IPS DF 19.7 (cell line): Measurements from ENCODE around the gene DCDC2.
"Not testable (repeated sequence)": the region's sequence is repeated elsewhere in the genome, so short reads cannot be mapped to it uniquely, and the experiment has no call there.

Experiments used
- DNase-seq: peaks from one replicate; pipeline ENCODE4 v3.0.0-alpha.2; 2013; ENCODE audit warnings: low read depth, low spot score

Gene DCDC2

DNA sequence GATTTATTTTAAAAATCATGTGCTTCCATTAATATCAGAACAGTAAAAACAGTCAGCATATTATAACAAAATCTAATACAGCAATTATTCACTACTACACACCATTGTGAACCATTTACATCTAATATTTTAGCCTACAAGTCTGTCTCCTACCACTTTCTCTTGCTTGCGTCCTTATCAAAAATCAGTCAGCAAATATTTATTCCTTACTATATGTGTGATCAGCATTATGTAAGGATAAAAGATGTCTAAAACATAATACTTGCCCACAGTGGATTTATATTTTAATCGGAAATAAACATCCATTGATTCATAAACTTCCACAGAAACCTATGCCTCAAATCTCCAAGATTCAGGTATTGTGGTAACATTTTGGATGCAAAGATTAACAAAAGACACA, 132.0 kb downstream of the DCDC2 start:
- no peak for DNase-seq

DNA sequence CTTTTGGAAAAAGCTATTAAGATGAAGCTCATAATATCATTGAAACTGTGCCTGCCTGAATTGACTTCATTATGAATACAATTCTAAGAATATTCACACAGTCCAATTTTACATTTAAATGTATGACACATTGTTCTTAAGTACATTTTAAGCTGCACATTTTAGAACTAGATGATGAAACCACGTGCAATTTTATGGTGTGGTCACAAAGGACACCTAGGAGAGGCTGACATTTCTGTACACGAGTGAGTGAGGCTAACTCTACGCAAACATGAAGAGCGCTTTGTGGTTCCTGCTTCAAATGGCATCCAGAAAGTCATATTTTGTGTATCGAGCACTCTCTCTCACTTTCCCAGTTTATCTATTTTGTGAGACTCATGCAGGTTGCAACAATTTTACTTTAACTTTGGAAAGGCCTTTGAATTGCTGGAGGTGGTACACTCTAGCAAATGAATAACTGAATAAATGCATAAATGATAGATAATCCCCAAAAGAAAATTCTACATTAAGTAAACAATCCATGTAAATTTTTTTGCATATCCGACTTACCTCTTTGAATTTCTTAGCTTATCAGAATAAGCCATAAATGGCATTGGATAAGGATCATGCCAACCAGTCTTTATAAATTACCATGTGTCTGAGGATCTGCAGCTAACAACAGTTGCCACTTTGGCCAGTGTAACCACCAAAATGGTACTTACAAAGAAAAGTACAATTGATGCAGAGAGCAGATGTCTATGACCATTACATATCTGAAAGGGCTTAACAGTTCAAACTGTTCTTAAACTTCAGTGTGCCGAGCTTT, 134.5 kb downstream of the DCDC2 start:
- no peak for DNase-seq

DNA sequence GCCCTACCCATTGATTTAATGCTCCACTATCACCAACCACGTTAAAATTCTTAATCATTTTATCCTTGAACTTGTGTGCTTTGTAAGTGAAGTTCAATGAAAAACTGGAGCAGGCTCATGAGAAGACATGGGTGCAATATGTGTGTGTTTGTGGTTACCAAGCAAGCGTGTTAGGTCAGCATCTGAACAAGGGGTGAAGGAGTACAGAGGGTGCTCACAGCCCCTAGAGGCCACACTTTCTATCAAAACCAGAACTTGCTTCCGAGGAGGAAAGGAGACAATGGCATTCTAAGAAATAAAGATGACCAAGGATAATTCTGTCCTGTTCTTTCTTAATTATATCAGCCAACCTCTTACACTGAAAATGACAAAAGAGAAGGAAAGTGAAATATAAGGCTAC, 138.2 kb downstream of the DCDC2 start:
- no peak for DNase-seq

DNA sequence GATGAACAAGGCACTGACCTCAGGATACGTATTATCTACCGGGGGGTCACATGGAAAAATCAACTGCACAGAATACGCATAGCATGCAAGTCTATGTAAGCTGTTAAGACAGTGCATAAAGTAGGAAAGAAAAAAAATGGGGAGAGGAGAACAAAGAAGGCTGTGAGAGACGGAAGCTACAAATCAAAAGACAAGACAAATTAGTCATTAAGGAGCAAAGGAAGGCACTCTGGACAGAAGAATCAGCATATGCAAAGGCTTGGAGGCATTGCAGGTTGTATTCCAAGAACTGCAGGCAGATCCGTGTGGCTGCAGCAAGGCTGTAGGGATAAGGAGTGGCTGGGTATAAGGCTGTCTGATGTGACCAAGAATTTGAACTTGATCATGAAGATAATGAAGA, 142.9 kb downstream of the DCDC2 start:
- DNase-seq, result no peak

DNA sequence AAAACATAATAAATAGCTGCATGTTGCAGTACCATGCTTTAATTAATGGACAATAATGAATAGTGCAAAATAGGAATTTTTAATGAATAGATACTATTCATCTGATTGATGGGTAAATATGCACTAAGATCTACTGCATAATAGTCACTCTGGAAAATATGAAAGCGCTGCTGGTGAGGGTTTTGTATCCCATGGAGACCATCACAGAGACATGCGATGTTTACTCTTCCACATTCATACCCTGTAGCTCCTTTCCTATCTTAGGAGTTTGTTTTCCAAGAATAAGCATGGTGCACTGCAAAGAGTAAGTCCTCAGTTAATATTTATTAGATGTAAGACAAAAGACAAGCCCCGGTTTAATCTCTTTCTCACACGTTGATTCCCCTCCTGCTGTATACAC, 150.4 kb downstream of the DCDC2 start:
- DNase-seq, result no peak

DNA sequence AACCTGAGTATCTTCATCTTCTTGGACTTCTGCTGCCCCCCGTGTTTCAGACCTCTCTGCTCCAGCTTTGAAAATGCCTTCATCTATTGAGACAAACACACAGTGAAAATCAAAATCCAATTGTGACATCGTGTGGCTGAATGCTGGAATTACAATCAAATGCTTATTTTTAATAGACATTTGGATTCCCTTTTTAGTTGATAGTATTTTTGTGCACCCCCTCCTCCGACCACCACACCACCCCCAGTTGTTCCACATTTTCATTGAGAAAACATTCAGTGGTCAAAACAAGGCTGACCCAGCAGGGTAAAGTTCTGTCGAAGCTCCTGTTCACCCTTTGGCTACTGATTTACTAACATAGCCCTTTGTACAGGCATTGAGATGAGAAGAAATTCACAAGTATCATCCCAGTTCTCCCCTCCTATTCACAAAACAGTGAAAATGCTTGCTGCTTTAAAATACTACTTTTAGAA, 152.8 kb downstream of the DCDC2 start:
- DNase-seq, result no peak

DNA sequence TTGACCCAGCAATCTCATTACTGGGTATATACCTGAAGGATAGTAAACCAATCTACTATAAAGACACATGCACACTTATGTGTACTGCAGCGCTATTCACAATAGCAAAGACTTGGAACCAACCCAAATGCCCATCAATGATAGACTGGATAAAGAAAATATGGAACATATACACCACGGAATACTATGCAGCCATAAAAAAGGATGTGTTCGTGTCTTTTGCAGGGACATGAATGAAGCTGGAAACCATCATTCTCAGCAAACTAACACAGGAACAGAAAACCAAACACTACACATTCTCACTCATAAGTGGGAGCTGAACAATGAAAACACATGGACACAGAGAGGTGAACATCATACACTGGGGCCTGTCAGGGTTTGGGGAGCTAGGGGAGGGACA, 153.7 kb downstream of the DCDC2 start:
- DNase-seq, result not testable (repeated sequence)

DNA sequence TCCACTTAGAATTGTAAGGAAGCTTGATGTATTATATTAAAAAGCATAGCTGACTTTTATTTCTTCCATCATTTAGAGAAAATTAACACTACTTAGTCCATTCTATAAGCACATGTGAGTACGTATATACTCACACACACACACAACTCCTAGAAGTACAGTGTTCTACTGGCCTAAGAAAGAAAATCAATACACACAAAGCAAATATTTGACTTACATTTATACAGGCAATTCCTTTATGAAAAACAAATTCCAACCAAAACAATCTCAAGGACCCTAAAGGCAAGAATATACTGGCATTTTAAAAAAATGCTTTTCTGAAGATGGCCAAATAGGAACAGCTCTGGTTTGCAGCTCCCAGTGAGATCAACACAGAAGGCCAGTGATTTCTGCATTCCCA, 160.0 kb downstream of the DCDC2 start:
- DNase-seq, result no peak

DNA sequence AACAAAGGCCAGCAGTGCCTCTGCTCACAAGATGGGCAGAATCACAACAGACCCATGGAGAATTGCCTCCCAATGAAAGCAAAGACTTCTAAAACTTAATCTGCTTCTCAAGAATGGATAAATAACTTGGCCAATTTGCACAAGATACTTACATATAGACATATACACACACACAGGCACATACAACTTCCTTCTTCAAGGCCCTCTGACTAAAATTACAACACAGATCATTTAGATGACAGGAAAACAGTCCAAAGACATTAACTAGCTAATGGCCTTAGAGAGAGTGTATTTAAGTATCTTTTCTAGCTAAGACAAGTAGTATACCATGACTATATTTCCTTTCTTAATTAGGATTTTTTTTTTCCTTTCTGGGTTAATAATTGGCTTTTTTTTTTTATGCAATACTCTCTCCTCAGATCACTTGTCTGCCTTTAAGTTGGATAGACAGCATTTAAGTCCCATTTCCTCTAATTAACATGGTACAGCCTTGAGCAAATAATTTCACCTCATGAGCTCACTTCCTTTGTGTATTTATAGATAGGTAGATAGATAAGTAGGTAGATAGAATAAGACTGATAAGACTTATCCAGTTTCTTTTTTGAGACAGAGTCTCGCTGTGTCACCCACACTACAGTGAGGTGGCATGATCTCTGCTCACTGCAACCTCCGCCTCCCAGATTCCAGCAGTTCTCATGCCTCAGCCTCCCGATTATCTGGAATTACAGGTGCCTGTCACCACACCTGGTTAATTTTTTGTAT, 161.8 kb downstream of the DCDC2 start:
- no peak for DNase-seq

DNA sequence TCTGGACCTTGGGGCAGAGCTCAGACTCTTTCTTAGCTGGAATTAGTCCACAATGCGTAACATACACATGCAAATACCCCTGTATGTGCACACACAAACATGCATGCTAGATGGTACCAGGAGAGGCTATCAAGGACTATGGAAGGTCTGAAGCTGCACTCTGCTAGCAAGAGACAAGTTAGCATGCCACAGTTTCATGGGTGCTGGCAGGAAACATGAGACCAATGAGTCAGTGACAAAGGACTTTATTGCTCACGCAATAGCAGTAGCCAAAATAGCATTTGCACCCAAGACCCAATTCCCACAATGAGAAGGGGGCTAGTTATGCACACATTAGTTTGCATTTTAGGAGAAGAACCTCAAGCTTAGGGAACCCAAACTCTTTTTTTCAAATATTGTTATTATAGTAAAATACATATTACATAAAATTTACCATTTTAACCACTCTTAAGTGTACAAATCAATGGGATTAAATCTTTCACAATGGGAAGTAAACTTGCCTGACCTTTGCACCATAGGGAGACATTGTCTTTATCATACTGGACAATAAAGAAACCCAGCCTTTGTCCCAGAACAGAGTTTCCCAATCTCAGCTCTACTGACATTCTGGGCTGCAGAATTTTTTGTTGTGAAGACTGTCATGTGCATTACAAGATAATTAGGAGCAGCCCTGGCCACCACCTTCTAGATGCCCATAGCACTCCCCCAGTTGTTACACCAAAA, 162.7 kb downstream of the DCDC2 start:
- no peak for DNase-seq

DNA sequence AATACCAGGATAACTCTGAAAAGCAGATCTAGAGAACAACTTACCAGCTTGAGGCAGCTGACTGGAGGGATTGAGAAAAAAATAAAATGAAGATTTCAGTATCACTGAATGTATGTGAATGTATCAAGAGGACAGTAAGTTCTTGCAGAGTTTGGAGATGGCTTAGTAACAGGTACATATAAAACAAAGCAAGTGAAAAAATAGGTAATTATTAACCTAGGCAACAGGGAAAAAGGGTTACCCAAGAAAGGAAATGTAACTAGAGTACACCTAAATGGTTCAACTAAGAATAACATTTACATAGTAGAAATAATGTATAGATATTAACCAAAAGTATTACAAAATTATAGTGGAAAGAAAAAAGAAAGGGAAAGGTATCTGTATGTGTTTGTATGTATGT, 164.5 kb downstream of the DCDC2 start:
- no peak for DNase-seq

DNA sequence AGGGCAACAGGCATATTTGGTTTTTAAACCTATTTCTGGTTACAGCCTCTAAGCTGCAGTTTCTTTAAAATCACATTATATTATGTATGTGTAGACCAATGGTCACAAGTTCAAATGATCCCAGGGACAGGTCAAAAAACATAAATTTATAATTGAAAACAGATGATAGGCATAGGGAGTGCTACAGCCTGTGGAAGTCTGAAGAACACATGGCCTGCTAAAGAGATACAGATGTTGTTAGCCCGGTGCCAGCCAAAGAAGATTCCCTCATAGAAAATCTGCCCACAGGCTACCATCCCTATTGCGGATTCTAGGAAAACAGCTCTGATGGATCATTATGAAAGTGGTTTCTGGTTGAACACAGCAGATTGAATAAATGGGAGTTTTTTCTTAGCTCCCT, 166.5 kb downstream of the DCDC2 start:
- DNase-seq, result no peak

DNA sequence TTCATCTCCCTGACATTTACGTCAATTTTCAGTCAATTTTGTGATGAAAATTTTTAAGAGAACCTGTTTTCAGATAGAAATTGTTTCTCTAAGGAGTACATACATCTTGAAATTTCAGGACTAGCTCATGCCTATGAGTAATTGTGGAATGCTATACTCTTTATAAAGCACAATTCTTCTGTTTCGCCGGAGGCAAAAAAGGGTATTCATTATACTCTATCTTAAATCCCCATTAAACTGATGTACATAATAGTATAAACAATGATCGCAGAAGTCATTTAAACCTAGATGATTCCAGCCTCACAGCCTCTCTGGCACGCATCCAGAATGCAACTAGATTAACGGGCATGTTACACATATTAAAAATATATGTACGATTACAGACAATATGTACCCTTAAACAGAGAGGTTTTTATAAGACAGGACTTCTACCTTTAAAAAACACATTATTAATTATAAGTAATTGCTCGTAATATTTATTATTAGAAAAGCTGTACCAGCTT, 169.2 kb downstream of the DCDC2 start:
- no peak for DNase-seq

DNA sequence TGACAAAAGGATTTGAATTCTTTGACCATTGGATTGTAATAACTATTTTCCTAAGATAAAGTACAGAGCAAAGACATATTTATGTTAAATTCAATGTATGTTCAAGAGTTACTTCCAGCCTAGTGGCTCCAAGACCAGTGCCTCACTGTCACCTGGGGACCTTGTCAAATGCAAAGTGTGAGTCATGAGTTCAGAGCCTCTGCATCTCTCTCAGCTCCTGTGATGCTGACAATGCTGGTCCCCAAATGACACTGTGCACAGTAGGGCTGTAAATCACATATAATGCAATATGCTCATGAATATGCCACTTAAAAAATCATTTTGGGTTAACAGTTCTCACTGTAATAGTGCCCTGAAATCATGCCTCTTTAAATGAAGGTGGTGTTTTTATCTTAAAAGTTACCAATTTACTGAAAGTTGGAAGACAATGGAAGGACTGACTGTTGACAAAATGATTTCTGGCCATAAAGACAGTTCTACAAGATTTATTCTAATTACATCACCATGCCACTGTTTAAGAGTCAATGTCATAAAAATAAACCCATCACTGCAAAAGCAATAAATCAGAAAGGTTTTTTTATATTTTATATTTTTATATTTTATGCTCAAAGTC, 169.8 kb downstream of the DCDC2 start:
- no peak for DNase-seq

DNA sequence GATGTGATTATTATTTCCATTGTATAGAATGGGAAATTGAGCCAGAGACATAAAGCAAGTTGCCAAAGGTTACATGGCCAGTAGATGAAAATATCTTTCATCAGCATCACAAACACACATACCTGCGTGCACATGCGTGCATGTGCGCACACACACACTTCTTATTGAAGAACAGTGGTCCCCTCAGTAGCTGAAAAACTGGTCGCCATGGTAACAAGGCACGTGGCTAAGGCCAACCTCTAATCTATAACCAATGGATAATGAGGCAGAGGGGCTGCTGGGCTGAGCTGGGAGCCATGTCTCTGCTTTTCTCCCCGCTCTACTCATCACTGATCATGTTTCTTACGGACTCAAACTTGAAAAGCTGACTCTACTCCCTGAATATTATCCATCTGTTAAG, 171.5 kb downstream of the DCDC2 start:
- DNase-seq, result no peak

DNA sequence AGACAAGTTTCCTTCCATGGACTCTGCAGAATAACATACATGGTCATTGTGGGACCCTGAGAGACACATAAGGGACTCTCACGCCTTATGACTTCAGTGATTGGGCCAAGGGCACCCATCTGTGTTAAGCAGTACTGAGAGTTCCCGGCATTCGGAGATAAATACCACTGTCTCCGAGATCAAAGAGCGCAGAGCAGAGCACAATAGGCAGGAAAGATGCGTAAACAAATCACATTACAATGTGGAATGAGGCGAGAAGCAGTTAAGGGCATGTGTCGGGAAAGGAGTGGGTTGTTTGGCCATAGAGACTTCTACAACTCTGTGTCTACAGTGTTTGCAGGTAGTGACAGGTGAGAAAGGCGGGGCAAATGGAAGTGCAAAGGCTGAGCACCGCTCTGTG, 174.3 kb downstream of the DCDC2 start:
- no peak for DNase-seq

DNA sequence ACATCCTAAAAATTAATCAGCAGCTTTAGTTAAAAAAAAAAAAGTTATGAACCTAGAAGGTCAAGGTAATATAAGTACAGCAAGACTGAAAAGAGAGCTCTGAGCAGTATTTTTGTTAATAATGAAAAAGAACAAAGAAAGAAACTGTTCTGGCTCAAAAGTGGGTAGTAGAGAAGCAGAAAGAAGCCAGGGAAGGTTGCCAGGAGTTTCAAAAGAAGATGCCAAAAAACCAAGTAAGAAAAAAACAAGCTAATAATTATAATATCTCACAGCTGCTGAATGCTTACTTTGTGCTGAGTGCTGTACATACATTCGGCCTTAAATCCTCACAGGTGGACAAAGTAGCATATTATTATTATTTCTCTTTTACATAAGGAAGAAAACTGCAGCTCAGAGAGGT, 200.0 kb downstream of the DCDC2 start:
- no peak for DNase-seq

DNA sequence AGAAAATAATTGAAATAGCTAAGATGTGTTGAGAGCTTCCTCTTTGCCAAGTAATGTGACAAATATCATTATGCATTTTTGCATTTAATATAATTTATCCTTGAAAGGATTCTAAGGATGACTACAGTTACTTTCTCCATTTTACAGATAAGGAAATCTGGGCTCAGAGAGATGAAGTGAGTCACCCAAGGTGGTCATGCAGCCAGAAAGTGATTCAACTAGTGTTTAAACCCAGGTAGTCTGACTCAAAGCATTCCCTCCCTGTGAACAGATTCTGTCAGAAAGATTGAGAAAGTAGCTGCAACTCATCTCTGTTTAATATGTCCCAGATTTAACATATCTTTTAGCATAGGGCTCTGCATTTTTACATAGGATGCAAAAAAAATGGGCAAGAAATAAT, 203.7 kb downstream of the DCDC2 start:
- DNase-seq, result no peak

DNA sequence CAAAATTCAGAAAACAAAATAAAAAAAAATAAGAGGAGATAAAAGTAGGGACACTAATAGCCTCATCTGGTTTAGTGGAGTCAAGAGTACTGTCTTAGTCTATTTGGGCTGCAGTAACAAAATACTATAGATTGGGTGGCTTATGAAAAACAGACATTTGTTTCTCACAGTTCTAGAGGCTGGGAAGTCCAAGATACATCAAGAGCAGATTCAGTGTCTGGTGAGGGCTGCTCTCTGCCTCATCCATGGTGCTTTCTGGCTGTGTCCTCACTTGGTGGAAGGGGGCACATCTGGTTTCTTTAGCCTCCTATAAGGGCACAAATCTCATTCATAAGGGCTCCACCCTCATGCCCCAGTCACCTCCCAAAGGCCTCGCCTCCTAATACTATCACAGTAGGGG, 205.8 kb downstream of the DCDC2 start:
- DNase-seq, result no peak

DNA sequence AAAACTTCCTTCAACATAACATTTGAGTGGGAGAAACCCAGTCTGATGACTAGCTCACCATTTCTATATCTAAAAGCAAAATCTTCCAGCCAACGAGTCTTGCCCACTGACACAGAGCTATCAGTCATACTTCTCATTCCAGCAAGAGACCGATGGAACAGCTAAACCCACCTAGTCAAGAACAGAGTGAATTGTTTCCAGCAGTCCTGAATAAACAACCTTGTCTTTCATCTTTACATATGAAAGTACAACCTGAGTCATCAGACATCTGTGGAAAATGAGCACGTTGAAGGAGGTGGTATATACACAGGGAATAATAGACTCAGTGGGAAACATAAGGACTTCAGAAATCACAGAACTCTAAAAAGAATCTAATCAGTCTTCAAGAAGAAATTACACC, 208.0 kb downstream of the DCDC2 start:
- no peak for DNase-seq

DNA sequence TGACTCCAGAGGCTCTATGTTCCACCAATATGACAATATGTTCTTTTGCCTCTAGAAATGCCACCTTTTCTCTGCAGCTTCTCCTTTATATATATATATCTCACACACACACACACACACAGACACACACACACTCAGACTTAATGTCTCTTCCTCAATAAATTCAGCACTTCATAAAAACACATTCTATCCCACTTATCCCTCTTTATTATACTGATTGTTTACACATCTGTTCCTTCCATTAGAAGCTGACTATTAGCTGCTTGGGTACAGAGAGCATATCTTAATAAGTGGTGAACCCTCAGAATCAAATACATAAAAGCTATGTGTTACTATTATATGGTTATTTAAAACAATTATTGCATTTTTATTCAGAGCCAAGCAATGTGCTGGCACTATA, 208.6 kb downstream of the DCDC2 start:
- no peak for DNase-seq

DNA sequence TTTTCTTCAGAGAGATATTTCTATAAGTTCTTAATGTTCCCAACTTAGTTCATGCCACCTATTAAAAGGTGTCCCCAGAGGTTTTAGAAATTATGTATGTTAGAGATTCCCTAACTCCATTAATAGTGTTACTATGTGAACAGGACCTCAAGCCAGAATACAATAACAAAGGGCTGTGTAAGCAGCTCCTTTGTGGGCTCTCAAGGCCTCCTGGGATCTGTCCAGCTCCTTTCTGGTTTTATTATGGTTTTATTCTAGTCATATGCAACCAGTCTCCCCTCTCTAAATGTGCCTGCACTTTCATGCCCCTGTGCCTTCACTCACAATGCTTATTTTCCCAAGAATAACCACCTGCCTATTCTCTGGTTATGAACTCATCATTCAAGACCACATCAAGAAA, 209.2 kb downstream of the DCDC2 start:
- DNase-seq, result no peak
